GM15510 (cell line): ENCODE measurements around the gene PSME1.

Experiments
- POLR2A ChIP-seq: IDR thresholded peaks from 3 replicates; pipeline ENCODE4 v1.6.1; 2011; ENCODE audit warnings: borderline replicate concordance; ENCODE audit not compliant: insufficient read length; ENCODE audit errors: extremely low read depth

Gene PSME1

DNA sequence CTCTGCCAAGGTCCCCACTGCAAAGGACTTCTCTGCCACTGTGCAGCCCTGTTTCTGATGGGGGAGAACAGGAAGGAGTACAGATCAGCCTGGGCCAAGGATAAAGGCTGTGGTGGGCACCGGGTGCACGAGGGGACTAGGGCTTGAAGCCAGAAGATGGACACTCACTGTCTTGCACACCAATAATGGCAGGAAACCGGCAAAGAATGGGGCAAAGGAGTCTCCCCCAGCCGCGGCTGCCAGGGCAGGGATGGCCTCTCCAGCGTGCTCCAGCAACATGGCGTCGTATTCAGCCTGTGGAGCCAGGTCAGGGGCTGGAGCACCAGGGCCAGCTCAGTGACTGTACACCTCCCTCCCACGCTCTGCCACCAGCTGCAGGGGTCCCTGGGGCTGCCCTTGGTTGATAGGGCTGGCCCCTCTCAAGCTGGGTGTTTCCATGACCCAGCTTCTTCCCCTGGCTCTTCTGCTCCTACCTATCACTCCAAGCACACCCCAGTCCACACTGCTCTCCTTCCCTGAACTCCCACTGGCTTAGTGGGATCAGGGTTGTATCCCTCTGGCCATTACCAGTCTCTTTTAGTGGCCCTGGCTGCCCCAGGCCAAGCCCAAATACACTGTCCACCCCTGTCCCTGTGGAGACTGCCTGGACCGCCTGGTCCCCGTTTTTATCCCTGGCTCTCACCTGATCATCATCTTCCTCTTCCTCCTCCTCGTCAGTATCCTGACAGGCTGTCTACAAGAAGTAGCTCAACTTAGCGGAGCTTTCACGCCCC, 46.3 kb downstream of the PSME1 start:
- peak; percentile 10 for TF ChIP-seq POLR2A

DNA sequence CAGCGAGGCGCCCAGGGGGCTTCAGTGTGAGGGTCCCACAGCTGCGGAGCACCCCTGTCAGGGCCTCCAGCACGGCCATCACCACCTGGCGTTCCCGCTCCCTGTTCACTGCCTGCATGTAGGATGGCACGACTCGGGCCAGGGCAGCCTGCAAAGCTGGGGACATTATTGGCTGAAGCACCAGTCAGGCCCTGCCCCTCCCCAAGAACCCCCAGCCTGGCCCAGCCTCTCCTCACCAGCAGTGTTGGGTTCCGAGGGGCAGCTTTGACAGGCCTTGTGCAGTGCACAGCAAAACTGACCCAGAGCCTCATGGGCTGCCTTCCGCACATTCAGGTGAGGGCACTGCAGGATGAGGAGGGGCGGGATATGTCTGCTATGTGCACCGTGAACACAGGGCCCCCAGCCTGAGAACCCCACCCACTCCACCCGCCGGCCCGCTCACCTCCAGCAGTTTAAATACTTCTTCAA, 47.1 kb downstream of the PSME1 start:
- peak; percentile 2 for TF ChIP-seq POLR2A

DNA sequence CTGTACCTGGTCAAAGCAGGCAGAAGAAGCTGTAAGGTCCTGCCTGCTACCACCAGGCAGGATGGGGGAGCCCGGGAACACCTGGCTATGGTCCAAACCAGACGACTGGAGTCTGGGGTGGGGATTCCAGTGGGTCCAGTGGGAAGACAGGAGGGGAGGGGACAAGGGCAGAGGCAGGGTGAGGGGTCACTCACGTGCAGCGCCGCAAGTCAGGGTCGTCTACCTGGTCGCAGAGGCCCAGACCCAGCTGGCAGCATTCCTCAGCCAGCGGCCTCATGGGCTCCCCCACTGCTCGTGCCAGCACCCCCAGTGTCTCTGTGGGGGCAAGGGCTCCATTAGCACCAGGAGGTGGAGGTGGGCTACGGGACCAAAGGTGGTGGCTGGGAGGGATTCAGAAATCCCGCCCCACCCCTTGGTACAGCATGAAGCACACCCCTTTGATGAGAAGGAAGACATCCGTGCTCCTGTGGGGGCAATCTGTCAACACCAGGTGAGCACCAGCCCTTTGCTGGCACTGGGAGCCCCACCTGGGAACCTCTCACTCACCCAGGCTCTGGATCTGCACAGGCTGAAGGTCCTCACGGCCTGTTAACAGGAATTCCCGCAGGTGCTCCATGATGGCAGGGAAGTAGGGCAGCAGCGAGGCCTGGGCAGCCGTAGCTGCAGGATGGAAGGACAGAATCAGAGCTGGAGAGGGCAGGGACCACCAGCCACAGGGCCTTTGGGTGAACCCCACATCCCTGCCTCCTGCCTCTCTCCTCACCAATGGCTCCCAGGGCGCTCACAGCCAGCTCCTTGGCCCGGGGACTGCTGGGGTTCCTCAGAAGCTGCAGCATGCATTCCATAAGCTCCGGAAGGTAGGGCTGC, 48.3 kb downstream of the PSME1 start:
- no peak for TF ChIP-seq POLR2A

DNA sequence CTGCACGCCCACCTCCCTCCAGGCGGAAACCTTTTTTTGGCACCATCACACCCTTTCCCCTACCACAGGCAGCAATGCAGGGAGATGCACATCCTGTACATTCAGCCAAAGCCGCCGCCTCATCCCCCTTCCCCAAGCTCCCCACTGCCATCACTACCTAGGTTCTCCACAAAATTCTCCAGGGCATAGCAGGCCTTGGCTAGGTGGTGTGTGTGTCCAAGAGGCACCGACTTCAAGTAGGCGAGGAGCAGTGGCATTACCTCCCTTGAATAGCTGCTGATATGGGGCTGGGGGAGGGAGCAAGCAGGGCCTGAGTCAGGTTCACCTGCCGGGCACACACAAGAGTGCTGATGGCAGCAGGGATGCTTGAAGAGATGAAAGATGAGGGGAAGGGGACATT, 49.0 kb downstream of the PSME1 start:
- no peak for TF ChIP-seq POLR2A

DNA sequence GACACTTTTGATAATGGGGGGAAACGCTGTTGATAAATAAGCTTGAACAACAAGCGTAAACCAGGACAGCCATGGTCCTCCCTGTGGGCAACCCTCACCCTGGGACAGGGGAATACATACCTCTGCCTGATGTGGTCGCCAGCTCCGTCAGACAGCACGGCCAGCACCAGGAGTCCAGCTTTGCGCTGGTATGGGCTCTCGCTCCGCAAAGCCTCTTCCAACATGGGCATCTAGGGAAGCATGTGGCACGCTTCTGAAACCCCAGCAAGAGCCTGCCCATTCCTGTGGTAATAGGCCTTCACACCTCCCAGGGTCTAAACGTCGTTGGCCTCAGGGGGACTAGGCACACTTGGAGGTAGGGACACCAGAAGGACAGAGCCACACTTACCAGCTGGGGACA, 49.7 kb downstream of the PSME1 start:
- no peak for TF ChIP-seq POLR2A

DNA sequence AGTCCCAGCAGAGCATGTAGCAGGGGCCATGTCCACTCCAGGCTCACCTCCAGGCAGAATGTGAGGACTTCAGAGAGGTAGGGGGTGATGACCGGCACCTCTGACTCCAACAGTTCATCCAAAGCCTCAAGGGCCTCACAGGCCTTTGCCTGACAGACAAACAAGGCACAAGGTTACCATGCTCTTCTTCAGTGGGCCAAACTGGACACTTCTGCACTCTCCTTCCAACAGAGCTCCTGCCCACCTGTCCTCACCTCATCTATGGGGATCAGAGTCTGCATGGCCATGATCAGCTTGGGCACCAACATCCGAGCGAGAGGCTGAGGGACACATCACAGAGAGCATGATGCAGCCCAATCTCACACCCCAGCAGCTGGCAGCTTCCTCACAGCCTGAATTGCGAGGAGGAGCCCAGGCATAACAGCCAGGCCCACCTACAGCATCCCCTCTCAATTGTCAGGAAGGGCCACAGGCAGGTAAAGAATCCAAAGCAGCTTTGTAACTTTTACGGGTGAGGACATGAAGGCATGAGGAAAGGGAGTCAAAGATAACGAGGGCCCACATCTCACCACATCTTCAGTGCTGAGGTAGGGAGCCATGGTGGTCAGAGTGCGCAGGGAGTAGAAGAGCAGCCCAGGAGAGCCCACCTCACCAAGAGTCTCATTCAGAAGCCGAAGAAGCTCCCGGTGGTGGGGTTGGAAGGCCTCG, 51.0 kb downstream of the PSME1 start:
- no peak for TF ChIP-seq POLR2A

DNA sequence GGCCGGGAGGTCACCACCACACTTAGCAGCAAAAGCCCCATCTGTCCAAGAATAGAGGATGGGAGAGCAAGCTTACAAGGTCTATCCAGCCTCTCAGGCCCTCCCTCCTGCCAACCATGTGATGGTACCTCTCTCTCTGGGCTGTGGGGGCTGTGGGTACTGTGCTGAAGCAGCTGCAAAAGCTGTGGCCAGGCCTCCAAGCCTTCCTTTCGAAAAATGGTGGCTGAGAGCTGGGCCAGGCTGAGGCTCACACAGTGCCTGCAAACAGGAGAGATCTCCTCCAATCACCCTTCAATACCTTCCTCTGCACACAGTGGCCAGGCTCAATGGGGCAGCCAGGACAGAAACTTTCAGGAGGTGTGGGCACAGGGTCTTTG, 51.5 kb downstream of the PSME1 start:
- TF ChIP-seq POLR2A, result no peak
